Measurements from ENCODE around the gene PRR30. TPM values are rescaled to one million over a fixed set of nuclear protein-coding genes. Genes with fewer than 3 reads are reported as not detected.

The PRR30 gene
- total RNA-seq, 1 experiment from 2014 or later: not detected

- H3K9me2 ChIP-seq (ENCODE audit: insufficient read depth): no peaks in the 10 kb centered on the region
- H3K27me3 ChIP-seq (ENCODE audit: insufficient read depth, low read length): no peaks in the 10 kb centered on the region
- H3K9me3 ChIP-seq (ENCODE audit: control insufficient read depth in 1 of 2, insufficient read depth in 1 of 2, low read depth in 1 of 2, low read length in 2 of 2): no peaks in the 10 kb centered on the region
- intact Hi-C loops (cut with micrococcal nuclease): no loop called here
- CTCF ChIA-PET: interaction anchor here (1.0 to 2.2 kb wide), 2 partner anchors 17 to 126 kb away, joined by 3 to 10 read pairs; no protein-coding TSS in a partner anchor
- no peaks in the 10 kb centered on the region for H3K36me3 ChIP-seq (ENCODE audit: control insufficient read depth in 1 of 2, insufficient read depth in 2 of 2, low read length in 2 of 2)
- no peaks in the 10 kb centered on the region for H3K79me2 ChIP-seq (ENCODE audit: insufficient read depth, low read length)
- no peak overlapping the region for H3K4me3 ChIP-seq (replicated peaks in 1 of 2; ENCODE audit: low read depth in 1 of 2, low read length in 2 of 2)
- no peak overlapping the region for H3K27ac ChIP-seq (ENCODE audit: low read depth, low read length)
- H2AFZ ChIP-seq (ENCODE audit: low read depth, low read length, poor library complexity, severe bottlenecking): no peak overlapping the region
- POLR2A ChIA-PET: interaction anchor here (1.4 kb wide), 1 partner anchor 22 kb away, joined by 4 read pairs; no protein-coding TSS in a partner anchor
- TF ChIP-seq TCF7L2 (IDR thresholded peaks at IDR 0.05; ENCODE audit: borderline replicate concordance, extremely low read depth, insufficient read depth, insufficient read length) (no peak), ELF1 (IDR thresholded peaks at IDR 0.05; ENCODE audit: borderline replicate concordance, low read depth) (no peak), SRF (IDR thresholded peaks at IDR 0.05; ENCODE audit: low read depth) (no peak), FOSL1 (IDR thresholded peaks at IDR 0.05; ENCODE audit: low read depth) (no peak)
- no peaks in the 10 kb centered on the region for H4K20me1 ChIP-seq (ENCODE audit: insufficient read depth)
- peak overlapping the region; percentile 5; the same call in 1 of the 2 replicates for H3K4me2 ChIP-seq (ENCODE audit: low read length)
- BruUV-seq (replicated peaks): no TSS peak
- DNase-seq (ENCODE audit: low read depth, low spot score): no peak
- ATAC-seq: peak; percentile 27; the same call in 1 of the 2 replicates
- RAD21 ChIA-PET (ENCODE audit: low non-redundant PET in 1 of 2, low total read pairs in 2 of 2, uncharacterized antibody in 2 of 2, unreplicated experiment in 2 of 2): no interaction called here
- H3K9ac ChIP-seq (ENCODE audit: low read length): no peak overlapping the region
- peaks cover 0 to 17% of the 10 kb centered on the region in 2 experiments; a peak in 2 of 4 replicates for H3K4me1 ChIP-seq (ENCODE audit: control insufficient read depth in 1 of 2, insufficient read depth in 2 of 2, low read length in 2 of 2)
Observed at GRCh38 chr2:27152796-27153464, 13.7 kb upstream of the PRR30 start.

DNA sequence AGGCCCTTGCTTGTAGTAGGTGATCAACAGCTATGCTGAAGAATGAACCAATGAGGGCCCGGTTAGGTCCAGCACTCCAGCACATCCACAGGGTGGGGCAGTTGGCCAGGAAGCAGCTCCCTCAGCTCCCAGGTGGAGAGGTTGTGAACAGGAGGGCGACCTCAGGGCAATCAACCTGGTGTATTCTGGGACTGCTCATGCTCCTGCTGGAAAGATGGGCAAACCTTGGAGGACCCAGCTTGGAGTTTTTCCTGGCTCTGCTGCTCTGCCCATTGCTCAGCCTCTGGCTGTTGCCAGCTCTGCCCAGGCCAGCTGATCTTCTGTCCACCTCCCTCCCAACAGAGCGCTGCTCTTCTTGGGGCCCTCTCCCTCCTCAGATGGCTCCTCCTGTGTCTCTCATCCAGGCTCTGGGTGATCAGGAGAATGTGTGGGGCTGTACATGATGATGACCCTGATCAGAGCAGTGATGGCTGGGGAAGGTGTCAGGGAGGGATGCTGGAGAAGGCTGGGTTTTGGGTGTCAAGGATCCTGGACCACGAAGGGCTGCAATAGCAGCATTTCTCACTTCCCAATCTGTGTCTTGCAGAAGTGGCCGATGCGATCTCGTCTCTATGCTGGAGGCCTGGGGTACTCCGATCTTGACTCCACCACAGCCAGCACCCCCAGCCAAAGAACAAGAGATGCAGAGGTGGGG is 13.0 kb upstream of the PRR30 start:
- DNase-seq (ENCODE audit: low read depth, low spot score): no peak
- peak; percentile 38; the same call in 1 of the 2 replicates for TF ChIP-seq RAD21 (IDR thresholded peaks at IDR 0.05; ENCODE audit: low read depth)
- TF ChIP-seq ELF1 (IDR thresholded peaks at IDR 0.05; ENCODE audit: borderline replicate concordance, low read depth): no peak
- TF ChIP-seq, protein P1, sequence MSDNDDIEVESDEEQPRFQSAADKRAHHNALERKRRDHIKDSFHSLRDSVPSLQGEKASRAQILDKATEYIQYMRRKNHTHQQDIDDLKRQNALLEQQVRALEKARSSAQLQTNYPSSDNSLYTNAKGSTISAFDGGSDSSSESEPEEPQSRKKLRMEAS (IDR thresholded peaks at IDR 0.05): no peak
- TF ChIP-seq CEBPB (IDR thresholded peaks at IDR 0.05; ENCODE audit: low read depth): no peak
- TF ChIP-seq, protein P2, sequence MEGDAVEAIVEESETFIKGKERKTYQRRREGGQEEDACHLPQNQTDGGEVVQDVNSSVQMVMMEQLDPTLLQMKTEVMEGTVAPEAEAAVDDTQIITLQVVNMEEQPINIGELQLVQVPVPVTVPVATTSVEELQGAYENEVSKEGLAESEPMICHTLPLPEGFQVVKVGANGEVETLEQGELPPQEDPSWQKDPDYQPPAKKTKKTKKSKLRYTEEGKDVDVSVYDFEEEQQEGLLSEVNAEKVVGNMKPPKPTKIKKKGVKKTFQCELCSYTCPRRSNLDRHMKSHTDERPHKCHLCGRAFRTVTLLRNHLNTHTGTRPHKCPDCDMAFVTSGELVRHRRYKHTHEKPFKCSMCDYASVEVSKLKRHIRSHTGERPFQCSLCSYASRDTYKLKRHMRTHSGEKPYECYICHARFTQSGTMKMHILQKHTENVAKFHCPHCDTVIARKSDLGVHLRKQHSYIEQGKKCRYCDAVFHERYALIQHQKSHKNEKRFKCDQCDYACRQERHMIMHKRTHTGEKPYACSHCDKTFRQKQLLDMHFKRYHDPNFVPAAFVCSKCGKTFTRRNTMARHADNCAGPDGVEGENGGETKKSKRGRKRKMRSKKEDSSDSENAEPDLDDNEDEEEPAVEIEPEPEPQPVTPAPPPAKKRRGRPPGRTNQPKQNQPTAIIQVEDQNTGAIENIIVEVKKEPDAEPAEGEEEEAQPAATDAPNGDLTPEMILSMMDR (IDR thresholded peaks at IDR 0.05 in 2 of 3, conservative IDR thresholded peaks at IDR 0.05 in 1 of 3; ENCODE audit: borderline replicate concordance in 1 of 3, insufficient read depth in 1 of 3, low read depth in 2 of 3, low read length in 2 of 3): 0 out of 6 replicates have a peak, but pooled peaks of 2 of the 3 experiments have one; percentile 5 to 9
- TF ChIP-seq EZH2phosphoT487 (IDR thresholded peaks at IDR 0.05; ENCODE audit: borderline replicate concordance): no peak
- no peak for TF ChIP-seq POLR2AphosphoS5 (IDR thresholded peaks at IDR 0.05; ENCODE audit: low read depth, low read length)
- Histone ChIP-seq H3K4me3 (replicated peaks in 1 of 2; ENCODE audit: low read depth in 1 of 2, low read length in 2 of 2) (no peak overlapping the region), H3K27ac (ENCODE audit: low read depth, low read length) (no peak overlapping the region), H3K9me2 (ENCODE audit: insufficient read depth) (no peaks in the 10 kb centered on the region), H3K36me3 (ENCODE audit: control insufficient read depth in 1 of 2, insufficient read depth in 2 of 2, low read length in 2 of 2) (no peaks in the 10 kb centered on the region), H3K79me2 (ENCODE audit: insufficient read depth, low read length) (no peaks in the 10 kb centered on the region), H3K4me2 (ENCODE audit: low read length) (peak overlapping the region; percentile 5; the same call in 1 of the 2 replicates), H3K9me3 (ENCODE audit: control insufficient read depth in 1 of 2, insufficient read depth in 1 of 2, low read depth in 1 of 2, low read length in 2 of 2) (no peaks in the 10 kb centered on the region), H2AFZ (ENCODE audit: low read depth, low read length, poor library complexity, severe bottlenecking) (no peak overlapping the region), H4K20me1 (ENCODE audit: insufficient read depth) (no peaks in the 10 kb centered on the region), H3K9ac (ENCODE audit: low read length) (no peak overlapping the region), H3K27me3 (ENCODE audit: insufficient read depth, low read length) (no peaks in the 10 kb centered on the region), H3K4me1 (ENCODE audit: control insufficient read depth in 1 of 2, insufficient read depth in 2 of 2, low read length in 2 of 2) (peaks cover 0 to 17% of the 10 kb centered on the region in 2 experiments; a peak in 2 of 4 replicates)
- peak; percentile 82 for ATAC-seq
- no TSS peak for BruUV-seq (replicated peaks)
- intact Hi-C loops (cut with micrococcal nuclease): no loop called here
- ChIA-PET CTCF (interaction anchor here (2.2 kb wide), 1 partner anchor 18 kb away, joined by 10 read pairs; no protein-coding TSS in a partner anchor), POLR2A (no interaction called here), RAD21 (ENCODE audit: low non-redundant PET in 1 of 2, low total read pairs in 2 of 2, uncharacterized antibody in 2 of 2, unreplicated experiment in 2 of 2) (no interaction called here)

Measured in HCT116 (cell line).